Neuron (in vitro differentiated cells): ENCODE results near the gene SDHAF4.

Source experiments
- H2AFZ ChIP-seq: one replicate; pipeline ENCODE4 v1.6.1; 2013; ENCODE audit warnings: low read depth, mild to moderate bottlenecking, inconsistent platforms, low read length, moderate library complexity
- H3K27me3 ChIP-seq: one replicate; pipeline ENCODE4 v1.6.1; 2013; ENCODE audit warnings: low read length; ENCODE audit not compliant: insufficient read depth
- H3K36me3 ChIP-seq: one replicate; pipeline ENCODE4 v1.6.1; 2013; ENCODE audit warnings: low read length; ENCODE audit not compliant: insufficient read depth
- H3K4me1 ChIP-seq: one replicate; pipeline ENCODE4 v1.6.1; 2013; ENCODE audit warnings: low read length; ENCODE audit not compliant: insufficient read depth
- H3K4me3 ChIP-seq: 2 replicates; pipeline ENCODE4 v1.5.1; 2013; ENCODE audit warnings: mild to moderate bottlenecking, low read length, moderate library complexity
- H3K9me3 ChIP-seq: one replicate; pipeline ENCODE4 v1.6.1; 2013; ENCODE audit warnings: low read length

The SDHAF4 gene

GRCh38 chr6:70566751-70567382 is at the start of gene SDHAF4:
TSS of gene SDHAF4 (plus strand) at chr6:70566930. CDS start at chr6:70566941, 11 bp downstream.
- H2AFZ ChIP-seq = peak within 1 kb of the TSS; percentile 95

GRCh38 chr6:70518723-70519122 is 48.0 kb upstream of the SDHAF4 start:
- Histone ChIP-seq H3K4me1 (no peaks in the 10 kb centered on the region), H3K27me3 (no peaks in the 10 kb centered on the region), H2AFZ (no peak overlapping the region), H3K4me3 (no peak overlapping the region), H3K9me3 (peaks cover 8% of the 10 kb centered on the region), H3K36me3 (peaks cover 7% of the 10 kb centered on the region)

More at GRCh38 chr6:70566751-70567382, at the start of gene SDHAF4:
- Histone ChIP-seq H3K9me3 (peaks cover 4% of the 10 kb centered on the region), H3K4me1 (peaks cover 3% of the 10 kb centered on the region), H3K4me3 (peak within 1 kb of the TSS; percentile 69), H3K27me3 (no peaks in the 10 kb centered on the region), H3K36me3 (peaks cover 3% of the 10 kb centered on the region)

GRCh38 chr6:70520575-70520974 is 46.2 kb upstream of the SDHAF4 start:
- no peak overlapping the region for H2AFZ ChIP-seq
- H3K9me3 ChIP-seq = peaks cover 2% of the 10 kb centered on the region
- no peak overlapping the region for H3K4me3 ChIP-seq
- H3K27me3 ChIP-seq = no peaks in the 10 kb centered on the region
- H3K36me3 ChIP-seq = peaks cover 15% of the 10 kb centered on the region
- no peaks in the 10 kb centered on the region for H3K4me1 ChIP-seq

- H3K36me3 ChIP-seq = peaks cover 38% of the 10 kb centered on the region
- no peaks in the 10 kb centered on the region for H3K9me3 ChIP-seq
- no peaks in the 10 kb centered on the region for H3K27me3 ChIP-seq
- no peak overlapping the region for H3K4me3 ChIP-seq
- no peaks in the 10 kb centered on the region for H3K4me1 ChIP-seq
- no peak overlapping the region for H2AFZ ChIP-seq
Measured at GRCh38 chr6:70524721-70525286, 41.9 kb upstream of the SDHAF4 start.

GRCh38 chr6:70527071-70527737 is 39.5 kb upstream of the SDHAF4 start:
- no peak overlapping the region for H3K4me3 ChIP-seq
- H2AFZ ChIP-seq = no peak overlapping the region
- H3K36me3 ChIP-seq = peaks cover 41% of the 10 kb centered on the region
- no peaks in the 10 kb centered on the region for H3K9me3 ChIP-seq
- H3K27me3 ChIP-seq = no peaks in the 10 kb centered on the region
- no peaks in the 10 kb centered on the region for H3K4me1 ChIP-seq

GRCh38 chr6:70530023-70530422 is 36.7 kb upstream of the SDHAF4 start:
- Histone ChIP-seq H3K27me3 (no peaks in the 10 kb centered on the region), H3K36me3 (peaks cover 47% of the 10 kb centered on the region), H3K9me3 (no peaks in the 10 kb centered on the region), H3K4me1 (no peaks in the 10 kb centered on the region), H2AFZ (no peak overlapping the region), H3K4me3 (no peak overlapping the region)

DNA sequence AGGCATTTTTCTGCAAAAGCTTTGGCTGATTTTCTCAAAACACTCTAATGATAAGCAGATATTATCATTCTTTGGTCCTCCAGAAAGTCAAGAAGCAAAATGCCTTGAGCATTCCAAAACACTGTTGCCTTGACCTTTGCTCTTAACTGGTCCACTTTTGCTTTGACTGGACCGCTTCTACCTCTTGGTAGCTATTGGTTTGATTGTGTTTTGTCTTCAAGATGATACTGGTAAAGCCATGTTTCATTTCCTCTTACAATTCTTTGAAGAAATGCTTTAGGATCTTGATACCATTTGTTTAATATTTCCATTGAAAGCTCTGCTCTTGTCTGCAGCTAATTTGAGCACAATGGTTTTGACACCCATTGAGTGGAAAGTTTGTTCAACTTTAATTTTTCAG is 35.6 kb upstream of the SDHAF4 start:
- no peak overlapping the region for H2AFZ ChIP-seq
- no peaks in the 10 kb centered on the region for H3K4me1 ChIP-seq
- H3K4me3 ChIP-seq = no peak overlapping the region
- H3K9me3 ChIP-seq = no peaks in the 10 kb centered on the region
- H3K36me3 ChIP-seq = peaks cover 45% of the 10 kb centered on the region
- H3K27me3 ChIP-seq = no peaks in the 10 kb centered on the region

GRCh38 chr6:70537266-70537665 is 29.5 kb upstream of the SDHAF4 start:
- peaks cover 53% of the 10 kb centered on the region for H3K36me3 ChIP-seq
- H3K9me3 ChIP-seq = no peaks in the 10 kb centered on the region

GRCh38 chr6:70538376-70538775 is 28.4 kb upstream of the SDHAF4 start:
- Histone ChIP-seq H3K9me3 (no peaks in the 10 kb centered on the region), H3K4me1 (no peaks in the 10 kb centered on the region), H3K4me3 (no peak overlapping the region), H3K27me3 (no peaks in the 10 kb centered on the region), H2AFZ (no peak overlapping the region), H3K36me3 (peaks cover 50% of the 10 kb centered on the region)

More at GRCh38 chr6:70537266-70537665, 29.5 kb upstream of the SDHAF4 start:
- Histone ChIP-seq H3K4me3 (no peak overlapping the region), H3K4me1 (no peaks in the 10 kb centered on the region), H3K27me3 (no peaks in the 10 kb centered on the region), H2AFZ (no peak overlapping the region)

- Histone ChIP-seq H3K27me3 (no peaks in the 10 kb centered on the region), H3K36me3 (peaks cover 16% of the 10 kb centered on the region), H2AFZ (no peak overlapping the region), H3K4me1 (peaks cover 7% of the 10 kb centered on the region), H3K4me3 (no peak overlapping the region), H3K9me3 (no peaks in the 10 kb centered on the region)
Measured at GRCh38 chr6:70547313-70547712, 19.4 kb upstream of the SDHAF4 start.

DNA sequence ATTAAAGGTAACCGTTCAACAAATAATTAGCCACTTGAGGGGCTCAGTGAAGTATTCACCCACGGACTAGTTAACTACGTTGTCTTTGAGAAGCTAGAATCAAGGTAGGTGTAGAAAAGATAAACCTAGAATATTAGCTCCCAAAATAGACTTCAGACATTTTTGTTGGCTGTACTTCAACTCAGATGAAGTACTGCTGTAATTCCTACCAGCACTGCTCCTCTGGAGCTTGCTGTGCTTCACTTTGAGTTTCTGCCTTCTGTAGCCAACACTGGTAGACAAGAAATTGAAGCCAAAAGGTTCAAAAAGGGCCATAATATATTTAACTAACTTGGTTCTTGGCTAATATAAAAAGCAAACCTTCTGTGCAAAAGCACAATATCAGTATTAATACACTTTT is 18.8 kb upstream of the SDHAF4 start:
- Histone ChIP-seq H2AFZ (no peak overlapping the region), H3K36me3 (peaks cover 16% of the 10 kb centered on the region), H3K4me1 (peaks cover 7% of the 10 kb centered on the region), H3K4me3 (no peak overlapping the region), H3K27me3 (no peaks in the 10 kb centered on the region), H3K9me3 (no peaks in the 10 kb centered on the region)

DNA sequence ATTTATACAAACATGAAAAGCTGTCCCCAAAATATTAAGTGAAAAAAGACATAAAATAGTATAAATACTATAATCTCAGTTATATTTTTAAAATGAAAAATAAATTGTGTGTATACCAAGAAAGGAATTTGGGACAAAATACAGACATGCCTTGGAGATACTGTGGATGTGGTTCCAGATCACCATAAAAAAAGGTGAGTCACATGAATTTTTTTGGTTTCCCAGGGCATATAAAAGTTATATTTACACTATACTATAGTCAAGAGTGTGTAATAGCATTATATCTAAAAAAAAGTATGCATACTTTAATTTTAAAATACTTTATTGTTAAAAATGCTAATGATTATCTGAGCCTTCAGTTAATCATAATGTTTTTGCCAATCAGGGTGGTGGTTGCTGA is 17.4 kb upstream of the SDHAF4 start:
- Histone ChIP-seq H2AFZ (no peak overlapping the region), H3K9me3 (no peaks in the 10 kb centered on the region), H3K36me3 (peaks cover 6% of the 10 kb centered on the region), H3K4me1 (peaks cover 7% of the 10 kb centered on the region), H3K4me3 (no peak overlapping the region), H3K27me3 (no peaks in the 10 kb centered on the region)

- Histone ChIP-seq H3K27me3 (no peaks in the 10 kb centered on the region), H3K4me3 (no peak overlapping the region), H3K36me3 (peaks cover 6% of the 10 kb centered on the region), H2AFZ (no peak overlapping the region), H3K4me1 (peaks cover 5% of the 10 kb centered on the region), H3K9me3 (no peaks in the 10 kb centered on the region)
Measured at GRCh38 chr6:70551566-70551965, 15.2 kb upstream of the SDHAF4 start.
